Neural progenitor cell (in vitro differentiated cells): ENCODE measurements around the gene ANXA10. TPM values are rescaled to one million over a fixed set of nuclear protein-coding genes. Genes with fewer than 3 reads are reported as not detected.
"Not testable (repeated sequence)": the region's sequence is repeated elsewhere in the genome, so short reads cannot be mapped to it uniquely, and the experiment has no call there.

Source experiments
- DNase-seq: peaks from one replicate; pipeline ENCODE4 v3.0.0-alpha.2; 2016; ENCODE audit warnings: low spot score
- H2AFZ ChIP-seq: fragments of 200-600 bp; sonication (generic); replicated peaks from 2 replicates; pipeline ENCODE4 v1.6.1; 2016; ENCODE audit warnings: antibody characterized with exemption
- H3F3A ChIP-seq: fragments of 200-600 bp; sonication (generic); 2 replicates; pipeline ENCODE4 v1.6.1; 2016; ENCODE audit warnings: antibody characterized with exemption, low read depth
- H3K27ac ChIP-seq: fragments of 200-600 bp; sonication (generic); 2 replicates; pipeline ENCODE4 v1.5.1; 2016; ENCODE audit warnings: mild to moderate bottlenecking
- H3K27me3 ChIP-seq: fragments of 200-600 bp; sonication (generic); 2 replicates; pipeline ENCODE4 v1.6.1; 2016; ENCODE audit warnings: mild to moderate bottlenecking, moderate library complexity
- H3K36me3 ChIP-seq: fragments of 200-600 bp; sonication (generic); 2 replicates; pipeline ENCODE4 v1.5.1; 2016
- H3K4me1 ChIP-seq: fragments of 200-600 bp; sonication (generic); 2 replicates; pipeline ENCODE4 v1.6.1; 2016; ENCODE audit warnings: mixed run types
- H3K4me2 ChIP-seq: fragments of 200-600 bp; sonication (generic); 2 replicates; pipeline ENCODE4 v1.6.1; 2016
- H3K4me3 ChIP-seq: fragments of 200-600 bp; sonication (generic); 2 replicates; pipeline ENCODE4 v1.5.1; 2016
- H3K79me2 ChIP-seq: fragments of 200-600 bp; sonication (generic); 2 replicates; pipeline ENCODE4 v1.6.1; 2016; ENCODE audit warnings: low read depth
- H3K9ac ChIP-seq: fragments of 200-600 bp; sonication (generic); 2 replicates; pipeline ENCODE4 v1.6.1; 2016
- H3K9me3 ChIP-seq: fragments of 200-600 bp; sonication (generic); 2 replicates; pipeline ENCODE4 v1.5.1; 2016; ENCODE audit warnings: low read depth
- H4K20me1 ChIP-seq: fragments of 200-600 bp; sonication (generic); 2 replicates; pipeline ENCODE4 v1.6.1; 2016; ENCODE audit warnings: low read depth
- H3K27ac Mint-ChIP-seq: 3 replicates; pipeline ENCODE4 v1.8.0; 2021; ENCODE audit warnings: mixed read lengths
- H3K27me3 Mint-ChIP-seq: 2 replicates; pipeline ENCODE4 v1.8.0; 2022; ENCODE audit warnings: low read depth, mild to moderate bottlenecking, inconsistent platforms, moderate library complexity, mixed read lengths; ENCODE audit not compliant: insufficient read depth
- H3K36me3 Mint-ChIP-seq: 3 replicates; pipeline ENCODE4 v1.8.0; 2021; ENCODE audit warnings: mixed read lengths
- H3K4me1 Mint-ChIP-seq: 3 replicates; pipeline ENCODE4 v1.8.0; 2021; ENCODE audit warnings: mixed read lengths
- H3K4me3 Mint-ChIP-seq: 3 replicates; pipeline ENCODE4 v1.8.0; 2021; ENCODE audit warnings: mild to moderate bottlenecking, moderate library complexity, mixed read lengths
- H3K9me3 Mint-ChIP-seq: 3 replicates; pipeline ENCODE4 v1.8.0; 2020; ENCODE audit warnings: mixed read lengths
- CTCF ChIP-seq: fragments of 200-600 bp; sonication (generic); IDR thresholded peaks from 2 replicates; pipeline ENCODE4 v1.5.1; 2017; ENCODE audit warnings: antibody characterized with exemption, mild to moderate bottlenecking
- EZH2 ChIP-seq: fragments of 200-600 bp; sonication (generic); IDR thresholded peaks from 2 replicates; pipeline ENCODE4 v1.6.1; 2017; ENCODE audit warnings: antibody characterized with exemption, mild to moderate bottlenecking, moderate library complexity
- EZH2phosphoT487 ChIP-seq: fragments of 200-600 bp; sonication (generic); IDR thresholded peaks from 2 replicates; pipeline ENCODE4 v1.6.1; 2017; ENCODE audit warnings: antibody characterized with exemption
- total RNA-seq: library from RNA; depleted of rRNA; stranded (reverse); fragments of >200 nt; gene quantifications from 2 replicates; pipeline ENCODE4 v1.2.3, GENCODE V29; 2015; ENCODE audit warnings: low replicate concordance

The ANXA10 gene
- total RNA-seq, 1 donor from 2014 or later, result not detected

- Histone ChIP-seq H3K27me3 (no peaks in the 10 kb centered on the region), H3K4me1 (no peaks in the 10 kb centered on the region), H3K27ac (no peak overlapping the region), H3K4me3 (no peak overlapping the region), H3K9ac (no peak overlapping the region), H2AFZ (no peak overlapping the region), H3K4me2 (no peak overlapping the region), H3F3A (no peaks in the 10 kb centered on the region), H3K36me3 (no peaks in the 10 kb centered on the region), H3K9me3 (no peaks in the 10 kb centered on the region), H3K79me2 (no peaks in the 10 kb centered on the region), H4K20me1 (no peaks in the 10 kb centered on the region)
- no peak overlapping the region for H3K27ac Mint-ChIP-seq
- H3K27me3 Mint-ChIP-seq, result peaks cover 2% of the 10 kb centered on the region
- TF ChIP-seq CTCF (no peak), EZH2phosphoT487 (no peak), EZH2 (no peak)
- DNase-seq, result no peak
- no peak overlapping the region for H3K4me3 Mint-ChIP-seq
- H3K4me1 Mint-ChIP-seq, result no peaks in the 10 kb centered on the region
- no peaks in the 10 kb centered on the region for H3K9me3 Mint-ChIP-seq
- H3K36me3 Mint-ChIP-seq, result no peaks in the 10 kb centered on the region
Observed at GRCh38 chr4:168212656-168213055, 120.3 kb downstream of the ANXA10 start.

GRCh38 chr4:168213511-168213910 is 121.2 kb downstream of the ANXA10 start:
- H3K4me1 ChIP-seq, H2AFZ ChIP-seq, H3K36me3 ChIP-seq, H3K27ac ChIP-seq, H3K27me3 Mint-ChIP-seq, H3K4me3 Mint-ChIP-seq, H3F3A ChIP-seq, DNase-seq, H3K4me2 ChIP-seq, H3K27ac Mint-ChIP-seq, H3K27me3 ChIP-seq, H3K9me3 ChIP-seq, H3K4me3 ChIP-seq, H3K9ac ChIP-seq, H3K9me3 Mint-ChIP-seq, H3K4me1 Mint-ChIP-seq, H4K20me1 ChIP-seq, H3K36me3 Mint-ChIP-seq, H3K79me2 ChIP-seq: not testable (repeated sequence)

- no peak for TF ChIP-seq CTCF
- TF ChIP-seq EZH2phosphoT487, result no peak
- no peaks in the 10 kb centered on the region for H3K79me2 ChIP-seq
- no peak overlapping the region for H3K27ac ChIP-seq
- H3K36me3 ChIP-seq, result no peaks in the 10 kb centered on the region
- peaks cover 12% of the 10 kb centered on the region for H3K4me1 ChIP-seq
- no peak overlapping the region for H3K27ac Mint-ChIP-seq
- no peaks in the 10 kb centered on the region for H3K27me3 ChIP-seq
- H3K9ac ChIP-seq, result no peak overlapping the region
- no peak overlapping the region for H3K4me3 ChIP-seq
- no peak for DNase-seq
- no peaks in the 10 kb centered on the region for H3F3A ChIP-seq
- no peaks in the 10 kb centered on the region for H3K9me3 ChIP-seq
- H3K36me3 Mint-ChIP-seq, result no peaks in the 10 kb centered on the region
- no peaks in the 10 kb centered on the region for H4K20me1 ChIP-seq
- H3K27me3 Mint-ChIP-seq, result peaks cover 2% of the 10 kb centered on the region
- no peaks in the 10 kb centered on the region for H3K9me3 Mint-ChIP-seq
- H3K4me3 Mint-ChIP-seq, result no peak overlapping the region
- H2AFZ ChIP-seq, result no peak overlapping the region
- no peak overlapping the region for H3K4me2 ChIP-seq
- no peaks in the 10 kb centered on the region for H3K4me1 Mint-ChIP-seq
Observed at GRCh38 chr4:168218645-168219044, 126.3 kb downstream of the ANXA10 start.

- Mint-ChIP-seq H3K4me1 (no peaks in the 10 kb centered on the region), H3K27ac (no peak overlapping the region), H3K36me3 (no peaks in the 10 kb centered on the region), H3K9me3 (no peaks in the 10 kb centered on the region), H3K27me3 (no peaks in the 10 kb centered on the region), H3K4me3 (no peak overlapping the region)
- Histone ChIP-seq H3K4me1 (peaks cover 12% of the 10 kb centered on the region), H3K79me2 (no peaks in the 10 kb centered on the region), H3F3A (no peaks in the 10 kb centered on the region), H3K27ac (no peak overlapping the region), H2AFZ (no peak overlapping the region), H3K9me3 (no peaks in the 10 kb centered on the region), H3K36me3 (no peaks in the 10 kb centered on the region), H3K4me2 (no peak overlapping the region), H3K4me3 (no peak overlapping the region), H3K27me3 (no peaks in the 10 kb centered on the region), H3K9ac (no peak overlapping the region), H4K20me1 (no peaks in the 10 kb centered on the region)
- TF ChIP-seq EZH2phosphoT487, result no peak
- TF ChIP-seq CTCF, result no peak
- TF ChIP-seq EZH2, result no peak
- DNase-seq, result no peak
Observed at GRCh38 chr4:168220893-168221292, 128.6 kb downstream of the ANXA10 start.
